Esophagus muscularis mucosa (tissue), 4 donors: Measurements from ENCODE around the gene CSH2. TPM values are rescaled to one million over a fixed set of nuclear protein-coding genes. Genes with fewer than 3 reads are reported as not detected.

Source experiments
- DNase-seq: peaks from one replicate; pipeline ENCODE4 v3.0.0-alpha.2; 2017; ENCODE audit errors: extremely low spot score
- H3K27ac ChIP-seq, 4 donors: fragments of 200-600 bp; sonication (generic); replicated peaks in 1 of 4; 1 replicate in 3 of 4; 2 replicates in 1 of 4; pipeline ENCODE4 v1.5.1; 2016 to 2019; ENCODE audit warnings: mild to moderate bottlenecking in 1 of 4
- H3K27me3 ChIP-seq, 4 donors: fragments of 200-600 bp; sonication (generic); one replicate each; pipeline versions ENCODE4 v1.5.1 to v1.6.0; 2016 to 2019
- H3K36me3 ChIP-seq, 4 donors: fragments of 200-600 bp; sonication (generic); one replicate each; pipeline ENCODE4 v1.5.1; 2016 to 2019
- H3K4me1 ChIP-seq, 4 donors: fragments of 200-600 bp; sonication (generic); one replicate each; pipeline ENCODE4 v1.5.1; 2016 to 2019
- H3K4me3 ChIP-seq, 4 donors: fragments of 200-600 bp; sonication (generic); 1 replicate in 2 of 4; 2 replicates in 2 of 4; pipeline ENCODE4 v1.5.1; 2016 to 2019; ENCODE audit warnings: mild to moderate bottlenecking in 4 of 4, moderate library complexity in 1 of 4
- H3K9me3 ChIP-seq, 4 donors: fragments of 200-600 bp; sonication (generic); 1 replicate in 3 of 4; 2 replicates in 1 of 4; pipeline ENCODE4 v1.5.1; 2016 to 2019
- CTCF ChIP-seq, 3 experiments: fragments of 200-600 bp in 2 of 3; fragments of 450-650 bp in 1 of 3; sonication (generic) in 2 of 3; IDR thresholded peaks; one replicate each; pipeline ENCODE4 v1.5.1; 2017 to 2019; ENCODE audit warnings: antibody characterized with exemption in 3 of 3, mild to moderate bottlenecking in 2 of 3, moderate library complexity in 1 of 3
- EP300 ChIP-seq: sonication (generic); formaldehyde crosslinking; IDR thresholded peaks from one replicate; pipeline ENCODE4 v1.6.1; 2017; ENCODE audit warnings: antibody characterized with exemption
- POLR2A ChIP-seq: fragments of 450-650 bp; IDR thresholded peaks from one replicate; pipeline ENCODE4 v1.6.1; 2017; ENCODE audit warnings: antibody characterized with exemption, moderate library complexity, mild to moderate bottlenecking, low read depth
- POLR2AphosphoS5 ChIP-seq, 2 donors: sonication (generic); formaldehyde crosslinking; IDR thresholded peaks; one replicate each; pipeline ENCODE4 v1.6.1; 2017; ENCODE audit warnings: antibody characterized with exemption in 2 of 2
- WGBS: methylation state at CpG from one replicate; pipeline ENCODE4 v1.1.5; 2018; 5-methylcytosine and 5-hydroxymethylcytosine counted together
- intact Hi-C: fragments of 100-400 bp; cut with DNase I; formaldehyde crosslinking; loops from one replicate; pipeline ENCODE4 v1.15.1; 2023
- total RNA-seq, 4 donors: library from RNA; depleted of rRNA; stranded (reverse); fragments of >200 nt; gene quantifications; one replicate each; pipeline versions ENCODE4 v1.1.0 to v1.2.1, GENCODE V29; 2016

Gene CSH2
- total RNA-seq, 4 donors from 2014 or later, result not detected

DNA sequence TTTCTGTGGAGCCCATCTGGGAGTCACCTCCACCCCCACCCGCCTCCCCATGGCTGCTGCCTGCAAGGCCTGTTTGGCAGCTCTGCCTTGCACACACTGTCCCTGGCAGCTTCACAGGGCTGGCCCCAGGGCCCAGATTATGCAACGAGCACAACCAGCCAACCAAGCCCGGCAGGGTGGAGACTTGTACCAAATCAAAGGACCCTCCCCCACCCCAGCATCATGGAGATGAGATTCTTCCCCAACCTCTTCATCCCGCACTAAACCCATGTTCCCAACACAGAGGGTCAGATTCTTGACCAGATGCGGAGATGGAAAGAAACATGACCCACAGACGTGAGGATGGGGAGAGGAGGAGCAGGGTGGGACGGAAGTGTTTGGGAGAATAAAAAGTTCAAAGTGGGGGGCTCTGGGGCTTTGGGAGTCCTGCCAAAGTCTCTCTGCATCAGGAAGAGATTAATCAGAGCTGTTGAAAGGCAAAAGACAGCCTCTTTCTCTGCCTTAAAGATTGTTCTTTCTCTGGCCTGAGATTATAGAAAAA, 34.8 kb downstream of the CSH2 start:
- DNase-seq, result peak; percentile 98
- peak overlapping the region; percentile 39 to 97 (median 92) for H3K4me3 ChIP-seq
- peaks cover 10 to 39% (median 36%) of the 10 kb centered on the region in 4 donors for H3K36me3 ChIP-seq
- H3K27ac ChIP-seq, result peak overlapping the region; percentile 97 to 98 (median 98)
- intact Hi-C loops, result no loop called here
- no peaks in the 10 kb centered on the region for H3K9me3 ChIP-seq
- H3K4me1 ChIP-seq, result peaks cover 52 to 82% (median 77%) of the 10 kb centered on the region in 4 donors
- TF ChIP-seq POLR2A, result no peak
- TF ChIP-seq POLR2AphosphoS5 (IDR thresholded peaks at IDR 0.05), result peak; percentile 91 to 92
- no peak for TF ChIP-seq CTCF (IDR thresholded peaks at IDR 0.05)
- TF ChIP-seq EP300, result peak; percentile 67
- H3K27me3 ChIP-seq, result no peaks in the 10 kb centered on the region
- 28% methylated on average over 5 of the region's 7 CpGs for WGBS

- Histone ChIP-seq H3K27me3 (no peaks in the 10 kb centered on the region), H3K9me3 (no peaks in the 10 kb centered on the region), H3K36me3 (peaks cover 16 to 46% (median 43%) of the 10 kb centered on the region in 4 donors), H3K4me1 (peaks cover 49 to 76% (median 73%) of the 10 kb centered on the region in 4 donors), H3K27ac (peak overlapping the region; percentile 97 to 98 (median 98)), H3K4me3 (peak overlapping the region; percentile 39 to 97 (median 92))
- no peak for DNase-seq
- TF ChIP-seq CTCF (IDR thresholded peaks at IDR 0.05) (no peak), EP300 (no peak), POLR2AphosphoS5 (IDR thresholded peaks at IDR 0.05) (no peak), POLR2A (no peak)
- 63% methylated on average over 5 of the region's 5 CpGs for WGBS
- intact Hi-C loops, result no loop called here
Observed at GRCh38 chr17:63837962-63838600, 35.4 kb downstream of the CSH2 start.

- TF ChIP-seq CTCF (IDR thresholded peaks at IDR 0.05) (no peak), POLR2A (no peak), POLR2AphosphoS5 (IDR thresholded peaks at IDR 0.05) (no peak), EP300 (no peak)
- H3K27ac ChIP-seq, result peak overlapping the region; percentile 97 to 98 (median 98)
- peaks cover 49 to 76% (median 74%) of the 10 kb centered on the region in 4 donors for H3K4me1 ChIP-seq
- 96% methylated on average over 4 of the region's 12 CpGs for WGBS
- H3K36me3 ChIP-seq, result peaks cover 22 to 52% (median 49%) of the 10 kb centered on the region in 4 donors
- H3K9me3 ChIP-seq, result no peaks in the 10 kb centered on the region
- peak overlapping the region in 2 of 4 donors; percentile 93 to 97 for H3K4me3 ChIP-seq
- H3K27me3 ChIP-seq, result no peaks in the 10 kb centered on the region
- DNase-seq, result no peak
- intact Hi-C loops, result no loop called here
Observed at GRCh38 chr17:63837480-63837879, 36.0 kb downstream of the CSH2 start.

- 95% methylated on average over 7 of the region's 7 CpGs for WGBS
- intact Hi-C loops, result no loop called here
- H3K36me3 ChIP-seq, result peaks cover 29 to 58% (median 55%) of the 10 kb centered on the region in 4 donors
- peak overlapping the region; percentile 97 to 98 (median 98) for H3K27ac ChIP-seq
- TF ChIP-seq EP300 (no peak), POLR2A (no peak), POLR2AphosphoS5 (IDR thresholded peaks at IDR 0.05) (no peak), CTCF (IDR thresholded peaks at IDR 0.05) (no peak)
- no peak overlapping the region for H3K4me3 ChIP-seq
- H3K4me1 ChIP-seq, result peaks cover 49 to 80% (median 74%) of the 10 kb centered on the region in 4 donors
- H3K27me3 ChIP-seq, result no peaks in the 10 kb centered on the region
- DNase-seq, result no peak
- H3K9me3 ChIP-seq, result no peaks in the 10 kb centered on the region
Observed at GRCh38 chr17:63836811-63837210, 36.7 kb downstream of the CSH2 start.
